K562 (cell line): ENCODE measurements around the gene QRICH1. TPM values are rescaled to one million over a fixed set of nuclear protein-coding genes. Genes with fewer than 3 reads are reported as not detected.

Experiments
- ATF4 ChIP-seq: fragments of 450-650 bp; formaldehyde crosslinking; IDR thresholded peaks from 2 replicates; pipeline ENCODE4 v1.4.0; 2022; ENCODE audit warnings: mild to moderate bottlenecking, moderate library complexity
- ATF6 ChIP-seq: sonication (generic); formaldehyde crosslinking; IDR thresholded peaks from 2 replicates; pipeline ENCODE4 v1.4.0; 2020; ENCODE audit warnings: mild to moderate bottlenecking, missing genetic modification reagents
- E2F5 ChIP-seq: sonication (generic); formaldehyde crosslinking; IDR thresholded peaks from 2 replicates; pipeline ENCODE4 v1.8.0; 2022; ENCODE audit warnings: mild to moderate bottlenecking, missing genetic modification reagents
- ETV6 ChIP-seq, 3 experiments: fragments of 150-350 bp in 1 of 3; sonication (generic) in 1 of 3; formaldehyde crosslinking in 1 of 3; IDR thresholded peaks; 2 replicates each; pipeline versions ENCODE4 v1.6.1 to v1.8.0; 2014 to 2022; ENCODE audit warnings: borderline replicate concordance in 2 of 3, low read depth in 2 of 3, antibody characterized with exemption in 1 of 3, low read length in 1 of 3, mild to moderate bottlenecking in 1 of 3, missing genetic modification reagents in 1 of 3
- FOXJ3 ChIP-seq: sonication (generic); formaldehyde crosslinking; IDR thresholded peaks from 2 replicates; pipeline ENCODE4 v1.4.0; 2020; ENCODE audit warnings: mild to moderate bottlenecking, missing genetic modification reagents
- JUNB ChIP-seq: fragments of 450-650 bp; formaldehyde crosslinking; conservative IDR thresholded peaks from 2 replicates; pipeline ENCODE4 v1.4.0; 2020; ENCODE audit warnings: mild to moderate bottlenecking
- MBD2 ChIP-seq: sonication (generic); IDR thresholded peaks from 2 replicates; pipeline ENCODE4 v1.6.1; 2016; ENCODE audit warnings: low read depth, borderline replicate concordance
- NR1H2 ChIP-seq: sonication (generic); formaldehyde crosslinking; IDR thresholded peaks from 2 replicates; pipeline ENCODE4 v1.4.0; 2020; ENCODE audit warnings: mild to moderate bottlenecking, missing genetic modification reagents
- POLR2AphosphoS5 ChIP-seq: IDR thresholded peaks from 2 replicates; pipeline ENCODE4 v1.6.1; 2011; ENCODE audit warnings: mild to moderate bottlenecking, low read depth, low read length, moderate library complexity; ENCODE audit not compliant: control insufficient read depth, insufficient read depth
- SIN3A ChIP-seq, 2 experiments: fragments of 150-350 bp in 1 of 2; IDR thresholded peaks; 2 replicates each; pipeline ENCODE4 v1.6.1; 2011 to 2016; ENCODE audit warnings: borderline replicate concordance in 2 of 2, low read depth in 2 of 2, low read length in 2 of 2, mild to moderate bottlenecking in 2 of 2, moderate library complexity in 2 of 2; ENCODE audit not compliant: control insufficient read depth in 1 of 2
- STAT5B ChIP-seq: fragments of 250-450 bp; sonication (Bioruptor Pico); IDR thresholded peaks from 2 replicates; pipeline ENCODE4 v1.8.0; 2021; ENCODE audit warnings: mild to moderate bottlenecking, inconsistent platforms
- USF2 ChIP-seq: sonication (generic); formaldehyde crosslinking; IDR thresholded peaks from 2 replicates; pipeline ENCODE4 v1.5.0; 2020; ENCODE audit warnings: missing genetic modification reagents
- ZBTB11 ChIP-seq, 3 experiments: fragments of 200-800 bp in 1 of 3; fragments of 250-450 bp in 1 of 3; fragments of 450-650 bp in 1 of 3; sonication (Bioruptor Pico) in 1 of 3; sonication (Bioruptor generic) in 1 of 3; formaldehyde crosslinking in 1 of 3; IDR thresholded peaks; 2 replicates each; pipeline versions ENCODE4 v1.6.1 to v1.8.0; 2016 to 2022; ENCODE audit warnings: mild to moderate bottlenecking in 2 of 3, missing genetic modification characterization in 2 of 3, missing compliant biosample characterization in 1 of 3, moderate library complexity in 1 of 3
- ZNF324 ChIP-seq: fragments of 250-450 bp; sonication (Bioruptor Pico); IDR thresholded peaks from 2 replicates; pipeline ENCODE4 v1.4.0; 2020; ENCODE audit warnings: mild to moderate bottlenecking
- ZNF77 ChIP-seq: fragments of 250-450 bp; sonication (Bioruptor Pico); IDR thresholded peaks from 2 replicates; pipeline ENCODE4 v1.5.0; 2020
- polyA plus RNA-seq, 8 experiments: library from polyadenylated mRNA; depleted of rRNA in 4 of 8; stranded (reverse) in 5 of 8; unstranded in 3 of 8; fragments of >200 nt; fragmentation: Nextera tagmentation in 2 of 8; fragmentation: Illumina TruSeq in 1 of 8; extraction: Ambion mirVana in 2 of 8; extraction: Trizol in 1 of 8; gene quantifications; 2 replicates each; pipeline versions ENCODE4 v1.2.1 to v1.2.3, GENCODE V29; 2011 to 2014; ENCODE audit warnings: inconsistent platforms in 1 of 8, missing spikeins in 1 of 8
- total RNA-seq, 7 experiments: library from RNA; depleted of rRNA in 6 of 7; stranded (reverse); fragments of >200 nt in 6 of 7; fragmentation: Illumina TruSeq in 2 of 7; extraction: Trizol in 2 of 7; gene quantifications; 2 replicates each; pipeline versions ENCODE4 v1.2.1 to v1.2.3, GENCODE V29; 2011 to 2021; ENCODE audit warnings: low replicate concordance in 1 of 7

The QRICH1 gene
- total and polyA plus RNA-seq, 9 of the 15 experiments (the other 6 are each of a cell fraction or from before 2014, with no cell fraction given) = 20.1 to 99.2 (median 56.7) TPM

GRCh38 chr3:49028673-49029562 is 65.0 kb downstream of the QRICH1 start, which contains the start of gene IMPDH2 (continued):
- TF ChIP-seq ATF6 (CRISPR knock-in tag) (no peak; the same call in 1 of the 2 replicates), ATF4 (peak; percentile 56; the same call in 1 of the 2 replicates), ETV6 (IDR thresholded peaks at IDR 0.05; ENCODE audit: borderline replicate concordance in 1 of 2, low read depth in 2 of 2, low read length in 1 of 2) (no peak), ETV6 (CRISPR knock-in tag; IDR thresholded peaks at IDR 0.05; ENCODE audit: borderline replicate concordance) (no peak), ZNF324 (no peak), POLR2AphosphoS5 (peak; percentile 97), USF2 (CRISPR knock-in tag) (no peak), SIN3A (IDR thresholded peaks at IDR 0.05; ENCODE audit: borderline replicate concordance in 2 of 2, control insufficient read depth in 1 of 2, low read depth in 2 of 2, low read length in 2 of 2) (peak; percentile 73 to 76; a peak in 2 of 4 replicates), MBD2 (peak; percentile 72; the same call in 1 of the 2 replicates), ZNF77 (no peak), STAT5B (CRISPR knock-in tag) (no peak), ZBTB11 (CRISPR knock-in tag; IDR thresholded peaks at IDR 0.05) (0 out of 6 replicates have a peak, but pooled peaks of 1 of the 3 experiments have one; percentile 24), FOXJ3 (CRISPR knock-in tag) (no peak), E2F5 (CRISPR knock-in tag) (0 out of 2 replicates have a peak, but pooled peaks have one; percentile 31), JUNB (CRISPR knock-in tag) (no peak), NR1H2 (CRISPR knock-in tag) (0 out of 2 replicates have a peak, but pooled peaks have one; percentile 70)
